ENCODE measurements around the gene B3GAT2. TPM values are rescaled to one million over a fixed set of nuclear protein-coding genes. Genes with fewer than 3 reads are reported as not detected.

Gene B3GAT2
- total RNA-seq, 1 experiment from 2014 or later, result 0.09 TPM

DNA sequence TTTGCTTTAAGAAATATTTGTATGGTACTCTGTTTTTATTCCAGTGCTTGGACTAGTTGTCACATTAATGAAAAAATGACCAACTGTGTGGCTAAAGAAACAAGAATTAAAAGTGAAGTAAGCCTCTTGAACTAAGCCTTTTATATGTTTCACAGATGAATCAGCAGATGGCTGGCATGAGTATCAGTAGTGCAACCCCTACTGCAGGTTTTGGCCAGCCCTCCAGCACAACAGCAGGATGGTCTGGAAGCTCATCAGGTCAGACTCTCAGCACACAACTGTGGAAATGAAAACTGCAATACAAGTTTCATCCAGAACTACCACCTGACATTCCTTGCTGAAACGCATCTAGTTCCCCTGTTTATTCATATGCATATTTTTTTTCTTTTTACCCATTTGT lies 96.8 kb downstream of the B3GAT2 start:
- CTCF ChIA-PET, result interaction anchor here (0.8 kb wide), 1 partner anchor 12 kb away, joined by 3 read pairs; no protein-coding TSS in a partner anchor
- no peak overlapping the region for H3K27ac Mint-ChIP-seq (ENCODE audit: unreplicated experiment)
- intact Hi-C loops (cut with micrococcal nuclease; ENCODE audit: unreplicated experiment), result no loop called here
- TF ChIP-seq, protein P1, sequence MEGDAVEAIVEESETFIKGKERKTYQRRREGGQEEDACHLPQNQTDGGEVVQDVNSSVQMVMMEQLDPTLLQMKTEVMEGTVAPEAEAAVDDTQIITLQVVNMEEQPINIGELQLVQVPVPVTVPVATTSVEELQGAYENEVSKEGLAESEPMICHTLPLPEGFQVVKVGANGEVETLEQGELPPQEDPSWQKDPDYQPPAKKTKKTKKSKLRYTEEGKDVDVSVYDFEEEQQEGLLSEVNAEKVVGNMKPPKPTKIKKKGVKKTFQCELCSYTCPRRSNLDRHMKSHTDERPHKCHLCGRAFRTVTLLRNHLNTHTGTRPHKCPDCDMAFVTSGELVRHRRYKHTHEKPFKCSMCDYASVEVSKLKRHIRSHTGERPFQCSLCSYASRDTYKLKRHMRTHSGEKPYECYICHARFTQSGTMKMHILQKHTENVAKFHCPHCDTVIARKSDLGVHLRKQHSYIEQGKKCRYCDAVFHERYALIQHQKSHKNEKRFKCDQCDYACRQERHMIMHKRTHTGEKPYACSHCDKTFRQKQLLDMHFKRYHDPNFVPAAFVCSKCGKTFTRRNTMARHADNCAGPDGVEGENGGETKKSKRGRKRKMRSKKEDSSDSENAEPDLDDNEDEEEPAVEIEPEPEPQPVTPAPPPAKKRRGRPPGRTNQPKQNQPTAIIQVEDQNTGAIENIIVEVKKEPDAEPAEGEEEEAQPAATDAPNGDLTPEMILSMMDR (IDR thresholded peaks at IDR 0.05; ENCODE audit: unreplicated experiment), result no peak
- H3K9me3 Mint-ChIP-seq (ENCODE audit: low read depth, unreplicated experiment), result no peaks in the 10 kb centered on the region
- BruUV-seq (replicated peaks), result no TSS peak
- no peak overlapping the region for H3K4me3 Mint-ChIP-seq (ENCODE audit: low read depth, unreplicated experiment)
- no peaks in the 10 kb centered on the region for H3K27me3 Mint-ChIP-seq (ENCODE audit: unreplicated experiment)
- DNase-seq, result no peak
- peaks cover 4% of the 10 kb centered on the region for H3K36me3 Mint-ChIP-seq (ENCODE audit: insufficient read depth, unreplicated experiment)
- H3K4me1 Mint-ChIP-seq (ENCODE audit: low read depth, unreplicated experiment), result no peaks in the 10 kb centered on the region

DNA sequence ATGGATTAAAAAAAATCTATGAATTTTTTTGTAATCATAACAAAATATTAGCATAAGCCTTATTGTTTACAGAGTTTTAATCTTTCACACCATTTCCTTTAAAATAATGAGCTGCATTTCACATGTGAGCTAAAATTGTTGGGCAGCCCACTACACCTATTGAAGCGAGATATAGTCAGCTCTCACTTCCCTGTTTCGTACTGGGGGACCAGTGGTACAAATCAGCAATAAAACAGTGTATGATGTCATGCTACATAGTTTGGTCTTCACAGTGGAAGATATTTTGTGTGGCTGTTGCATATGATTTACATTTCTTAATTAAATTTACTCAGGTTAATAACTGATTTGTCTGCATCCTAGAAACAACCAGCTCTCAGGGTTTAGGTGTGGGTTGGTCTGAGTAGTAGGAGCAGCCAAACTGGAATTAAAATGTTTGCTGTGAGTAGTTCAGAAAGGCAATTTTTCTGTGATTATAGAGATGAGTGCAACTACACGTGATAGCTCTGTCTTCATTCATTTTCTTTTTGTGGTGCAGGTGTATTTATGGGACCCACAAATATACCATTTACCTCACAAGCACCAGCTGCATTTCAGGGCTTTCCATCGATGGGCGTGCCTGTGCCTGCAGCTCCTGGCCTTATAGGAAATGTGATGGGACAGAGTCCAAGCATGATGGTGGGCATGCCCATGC lies 99.3 kb downstream of the B3GAT2 start:
- H3K27ac Mint-ChIP-seq (ENCODE audit: unreplicated experiment), result no peak overlapping the region
- peaks cover 4% of the 10 kb centered on the region for H3K36me3 Mint-ChIP-seq (ENCODE audit: insufficient read depth, unreplicated experiment)
- no peaks in the 10 kb centered on the region for H3K4me1 Mint-ChIP-seq (ENCODE audit: low read depth, unreplicated experiment)
- intact Hi-C loops (cut with micrococcal nuclease; ENCODE audit: unreplicated experiment), result no loop called here
- no TSS peak for BruUV-seq (replicated peaks)
- CTCF ChIA-PET, result interaction anchor here (0.6 kb wide), 2 partner anchors 35 to 157 kb away, joined by 6 read pairs; no protein-coding TSS in a partner anchor
- no peaks in the 10 kb centered on the region for H3K9me3 Mint-ChIP-seq (ENCODE audit: low read depth, unreplicated experiment)
- TF ChIP-seq, protein P1 (IDR thresholded peaks at IDR 0.05; ENCODE audit: unreplicated experiment), result no peak
- no peaks in the 10 kb centered on the region for H3K27me3 Mint-ChIP-seq (ENCODE audit: unreplicated experiment)
- H3K4me3 Mint-ChIP-seq (ENCODE audit: low read depth, unreplicated experiment), result no peak overlapping the region
- no peak for DNase-seq

DNA sequence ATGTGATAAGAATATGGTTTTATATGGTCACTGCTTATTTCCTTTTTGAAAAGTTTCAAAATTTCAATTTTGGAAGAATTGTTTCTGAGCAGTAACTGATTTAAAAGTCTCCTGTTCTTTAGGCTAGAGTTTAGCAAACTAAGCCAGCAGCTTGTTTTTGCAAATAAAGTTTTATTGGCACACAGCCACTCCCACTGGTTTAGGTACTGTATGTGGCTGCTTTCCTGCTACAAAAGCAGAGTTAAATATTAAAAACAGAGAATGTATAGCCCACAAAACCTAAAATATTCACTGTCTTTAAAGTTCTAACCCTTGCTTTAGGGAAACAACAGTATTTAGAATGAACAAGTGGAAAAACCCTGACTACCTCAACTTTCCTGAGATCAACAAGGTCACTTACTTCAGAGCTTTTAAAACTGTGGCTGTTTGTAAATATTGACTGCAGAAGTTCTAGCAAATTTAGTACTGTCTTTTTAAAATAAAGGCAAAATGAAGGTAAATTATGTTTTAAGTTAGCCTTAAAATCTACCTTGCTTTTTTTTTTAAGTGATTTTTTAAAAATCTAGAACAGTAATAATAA lies 104.1 kb downstream of the B3GAT2 start:
- no peak for DNase-seq
- Mint-ChIP-seq H3K36me3 (ENCODE audit: insufficient read depth, unreplicated experiment) (no peaks in the 10 kb centered on the region), H3K4me3 (ENCODE audit: low read depth, unreplicated experiment) (no peak overlapping the region), H3K4me1 (ENCODE audit: low read depth, unreplicated experiment) (no peaks in the 10 kb centered on the region), H3K9me3 (ENCODE audit: low read depth, unreplicated experiment) (no peaks in the 10 kb centered on the region), H3K27me3 (ENCODE audit: unreplicated experiment) (no peaks in the 10 kb centered on the region), H3K27ac (ENCODE audit: unreplicated experiment) (no peak overlapping the region)
- CTCF ChIA-PET, result no interaction called here
- TF ChIP-seq, protein P1 (IDR thresholded peaks at IDR 0.05; ENCODE audit: unreplicated experiment), result no peak
- no TSS peak for BruUV-seq (replicated peaks)
- intact Hi-C loops (cut with micrococcal nuclease; ENCODE audit: unreplicated experiment), result no loop called here

DNA sequence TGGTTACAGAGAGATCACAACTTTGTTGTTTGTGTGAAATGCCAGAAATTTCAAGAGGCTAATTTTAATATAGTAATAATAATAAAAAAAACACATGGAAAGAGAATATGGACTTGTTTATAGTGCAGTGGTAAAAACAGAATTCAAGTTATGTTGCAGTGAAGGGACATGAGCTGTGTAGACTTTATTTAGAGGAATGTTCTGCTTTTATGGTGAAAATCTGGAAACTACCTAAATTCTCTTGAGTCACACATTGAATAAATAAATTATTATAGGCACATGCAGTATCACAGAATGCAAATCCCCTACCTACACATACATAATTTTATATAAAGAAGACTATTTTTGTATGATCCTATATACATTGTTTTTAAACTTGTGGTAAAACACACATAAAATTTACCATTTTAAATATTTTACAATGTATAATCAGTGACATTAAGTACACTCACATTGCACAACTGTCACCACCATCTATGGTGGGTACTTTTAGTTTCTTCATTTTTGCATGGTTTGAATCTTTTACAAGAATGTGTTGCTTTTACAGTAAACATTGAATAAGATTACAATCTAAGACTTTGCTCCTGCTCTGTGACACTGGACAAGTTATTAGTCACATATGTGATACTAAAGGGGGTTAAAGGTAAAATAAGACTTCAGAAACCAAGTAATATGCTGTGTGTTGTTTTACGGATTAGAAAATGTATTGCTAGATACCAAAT lies 107.4 kb downstream of the B3GAT2 start:
- H3K27ac Mint-ChIP-seq (ENCODE audit: unreplicated experiment), result no peak overlapping the region
- no peaks in the 10 kb centered on the region for H3K27me3 Mint-ChIP-seq (ENCODE audit: unreplicated experiment)
- H3K4me3 Mint-ChIP-seq (ENCODE audit: low read depth, unreplicated experiment), result no peak overlapping the region
- DNase-seq, result no peak
- no TSS peak for BruUV-seq (replicated peaks)
- peaks cover 9% of the 10 kb centered on the region for H3K4me1 Mint-ChIP-seq (ENCODE audit: low read depth, unreplicated experiment)
- TF ChIP-seq, protein P1 (IDR thresholded peaks at IDR 0.05; ENCODE audit: unreplicated experiment), result no peak
- CTCF ChIA-PET, result no interaction called here
- H3K9me3 Mint-ChIP-seq (ENCODE audit: low read depth, unreplicated experiment), result no peaks in the 10 kb centered on the region
- intact Hi-C loops (cut with micrococcal nuclease; ENCODE audit: unreplicated experiment), result no loop called here
- no peaks in the 10 kb centered on the region for H3K36me3 Mint-ChIP-seq (ENCODE audit: insufficient read depth, unreplicated experiment)
